Osteoblast (primary cell): ENCODE results near the gene TRIOBP. TPM values are rescaled to one million over a fixed set of nuclear protein-coding genes. Genes with fewer than 3 reads are reported as not detected.
A peak's percentile ranks its signal among the peaks of the same experiment; 100 is the strongest.

Experiments
- DNase-seq: peaks from one replicate; pipeline ENCODE4 v3.0.0; 2011; ENCODE audit warnings: low spot score, mixed read lengths; ENCODE audit not compliant: insufficient read length; ENCODE audit errors: missing footprints
- H2AFZ ChIP-seq: 2 replicates; pipeline ENCODE4 v1.6.0; 2011; ENCODE audit warnings: mild to moderate bottlenecking, low read length
- H3K27ac ChIP-seq: 2 replicates; pipeline ENCODE4 v1.5.1; 2011; ENCODE audit warnings: mild to moderate bottlenecking, low read depth, low read length, moderate library complexity
- H3K27me3 ChIP-seq: 2 replicates; pipeline ENCODE4 v1.6.0; 2012; ENCODE audit warnings: mild to moderate bottlenecking, control low read depth, inconsistent platforms, low read length, moderate library complexity; ENCODE audit not compliant: insufficient read depth
- H3K36me3 ChIP-seq: 2 replicates; pipeline ENCODE4 v1.5.1; 2011; ENCODE audit warnings: mild to moderate bottlenecking, low read length, control low read depth, moderate library complexity; ENCODE audit not compliant: insufficient read depth
- H3K4me1 ChIP-seq: 2 replicates; pipeline ENCODE4 v1.5.1; 2011; ENCODE audit warnings: mild to moderate bottlenecking, low read length, control low read depth, moderate library complexity; ENCODE audit not compliant: insufficient read depth
- H3K4me2 ChIP-seq: 2 replicates; pipeline ENCODE4 v1.6.0; 2011; ENCODE audit warnings: mild to moderate bottlenecking, low read length; ENCODE audit not compliant: insufficient read depth
- H3K4me3 ChIP-seq: fragments of 200-600 bp; sonication (generic); 3 replicates; pipeline ENCODE4 v1.5.1; 2012; ENCODE audit warnings: mild to moderate bottlenecking, low read length, inconsistent platforms; ENCODE audit not compliant: insufficient read depth
- H3K79me2 ChIP-seq: 2 replicates; pipeline ENCODE4 v1.6.0; 2012; ENCODE audit warnings: mild to moderate bottlenecking, low read length, control low read depth, inconsistent platforms; ENCODE audit not compliant: insufficient read depth
- H3K9me3 ChIP-seq: 2 replicates; pipeline ENCODE4 v1.5.1; 2011; ENCODE audit warnings: low read depth, low read length, control low read depth
- H4K20me1 ChIP-seq: 2 replicates; pipeline ENCODE4 v1.6.0; 2012; ENCODE audit warnings: mild to moderate bottlenecking, low read length, control low read depth; ENCODE audit not compliant: insufficient read depth
- total RNA-seq: library from RNA; depleted of rRNA; stranded (reverse); fragments of >200 nt; gene quantifications from 2 replicates; pipeline ENCODE4 v1.2.3, GENCODE V29; 2012
- TF ChIP-seq, protein P1 (sequence below): IDR thresholded peaks from 2 replicates; pipeline ENCODE4 v1.5.1; 2011; ENCODE audit warnings: mild to moderate bottlenecking, low read depth, low read length, moderate library complexity; ENCODE audit errors: extremely low read depth

Gene TRIOBP
- total RNA-seq, 1 donor: 162 TPM

DNA sequence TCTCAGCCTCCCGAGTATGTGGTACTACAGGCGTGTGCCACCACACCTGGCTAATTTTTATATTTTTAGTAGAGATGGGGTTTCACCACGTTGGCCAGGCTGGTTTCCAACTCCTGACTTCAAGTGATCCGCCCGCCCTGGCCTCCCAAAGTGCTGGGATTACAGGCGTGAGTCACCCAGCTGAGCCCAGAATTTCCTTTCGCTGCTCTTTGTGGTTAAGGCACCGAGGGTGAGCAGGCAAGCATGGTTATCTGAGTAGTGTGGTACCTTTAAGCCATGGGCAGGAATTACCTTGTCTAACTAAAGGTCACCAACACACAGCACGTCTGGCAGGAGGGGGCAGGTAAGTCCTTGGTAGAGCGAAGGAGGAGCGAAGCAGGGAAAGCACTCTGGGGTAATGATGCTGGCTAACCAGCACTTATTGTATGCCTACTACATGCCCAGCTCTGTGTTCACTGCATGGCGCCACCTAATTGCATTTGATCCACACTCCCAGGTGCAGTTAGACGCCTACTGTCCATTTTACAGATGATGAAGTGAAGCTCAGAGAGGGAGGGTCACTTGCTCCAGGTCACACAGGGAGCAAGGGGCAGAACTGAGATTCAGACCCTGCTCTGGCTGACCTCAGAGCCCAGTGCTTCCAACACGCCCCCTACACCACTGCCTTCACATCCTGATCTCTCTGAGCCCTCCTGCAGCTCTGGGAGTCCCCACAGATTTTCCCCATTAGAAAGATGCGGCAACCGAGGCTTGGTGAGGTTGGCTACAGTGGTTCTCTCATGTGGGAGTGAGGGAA, 45.7 kb downstream of the TRIOBP start:
- H2AFZ ChIP-seq: no peak overlapping the region
- H3K4me2 ChIP-seq: peak overlapping the region; percentile 53
- H3K4me3 ChIP-seq: no peak overlapping the region
- TF ChIP-seq, protein P1, sequence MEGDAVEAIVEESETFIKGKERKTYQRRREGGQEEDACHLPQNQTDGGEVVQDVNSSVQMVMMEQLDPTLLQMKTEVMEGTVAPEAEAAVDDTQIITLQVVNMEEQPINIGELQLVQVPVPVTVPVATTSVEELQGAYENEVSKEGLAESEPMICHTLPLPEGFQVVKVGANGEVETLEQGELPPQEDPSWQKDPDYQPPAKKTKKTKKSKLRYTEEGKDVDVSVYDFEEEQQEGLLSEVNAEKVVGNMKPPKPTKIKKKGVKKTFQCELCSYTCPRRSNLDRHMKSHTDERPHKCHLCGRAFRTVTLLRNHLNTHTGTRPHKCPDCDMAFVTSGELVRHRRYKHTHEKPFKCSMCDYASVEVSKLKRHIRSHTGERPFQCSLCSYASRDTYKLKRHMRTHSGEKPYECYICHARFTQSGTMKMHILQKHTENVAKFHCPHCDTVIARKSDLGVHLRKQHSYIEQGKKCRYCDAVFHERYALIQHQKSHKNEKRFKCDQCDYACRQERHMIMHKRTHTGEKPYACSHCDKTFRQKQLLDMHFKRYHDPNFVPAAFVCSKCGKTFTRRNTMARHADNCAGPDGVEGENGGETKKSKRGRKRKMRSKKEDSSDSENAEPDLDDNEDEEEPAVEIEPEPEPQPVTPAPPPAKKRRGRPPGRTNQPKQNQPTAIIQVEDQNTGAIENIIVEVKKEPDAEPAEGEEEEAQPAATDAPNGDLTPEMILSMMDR: no peak
- H3K36me3 ChIP-seq: no peaks in the 10 kb centered on the region
- H3K4me1 ChIP-seq: peaks cover 52% of the 10 kb centered on the region
- DNase-seq: peak; percentile 95
- H3K9me3 ChIP-seq: no peaks in the 10 kb centered on the region
- H3K27ac ChIP-seq: peak overlapping the region; percentile 65
- no peaks in the 10 kb centered on the region for H3K27me3 ChIP-seq
- H3K79me2 ChIP-seq: peaks cover 21% of the 10 kb centered on the region
- peaks cover 2% of the 10 kb centered on the region for H4K20me1 ChIP-seq

DNA sequence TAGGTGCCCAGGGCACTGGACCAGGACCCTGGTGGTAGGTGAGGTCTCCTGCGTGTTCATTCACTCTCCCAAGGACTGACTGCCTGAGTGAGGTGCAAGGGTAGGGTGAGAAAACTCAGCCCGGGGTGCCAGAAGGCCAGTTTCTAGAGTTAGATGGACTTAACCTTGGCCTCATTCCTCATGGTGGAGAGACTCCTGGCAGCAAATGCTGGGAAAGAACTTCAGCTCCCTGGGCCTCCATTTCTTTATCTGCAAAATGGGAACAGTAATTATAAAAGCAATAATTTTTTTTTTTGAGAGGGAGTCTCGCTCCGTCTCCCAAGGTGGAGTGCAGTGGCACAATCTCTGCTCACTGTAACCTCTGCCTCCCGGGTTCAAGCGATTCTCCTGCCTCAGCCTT, 47.7 kb downstream of the TRIOBP start:
- TF ChIP-seq, protein P1: no peak
- no peak overlapping the region for H3K27ac ChIP-seq
- peaks cover 41% of the 10 kb centered on the region for H3K79me2 ChIP-seq
- H2AFZ ChIP-seq: no peak overlapping the region
- no peak overlapping the region for H3K4me3 ChIP-seq
- peaks cover 60% of the 10 kb centered on the region for H3K4me1 ChIP-seq
- DNase-seq: no peak
- H3K27me3 ChIP-seq: no peaks in the 10 kb centered on the region
- peaks cover 5% of the 10 kb centered on the region for H3K36me3 ChIP-seq
- no peak overlapping the region for H3K4me2 ChIP-seq
- H3K9me3 ChIP-seq: no peaks in the 10 kb centered on the region
- peaks cover 14% of the 10 kb centered on the region for H4K20me1 ChIP-seq

DNA sequence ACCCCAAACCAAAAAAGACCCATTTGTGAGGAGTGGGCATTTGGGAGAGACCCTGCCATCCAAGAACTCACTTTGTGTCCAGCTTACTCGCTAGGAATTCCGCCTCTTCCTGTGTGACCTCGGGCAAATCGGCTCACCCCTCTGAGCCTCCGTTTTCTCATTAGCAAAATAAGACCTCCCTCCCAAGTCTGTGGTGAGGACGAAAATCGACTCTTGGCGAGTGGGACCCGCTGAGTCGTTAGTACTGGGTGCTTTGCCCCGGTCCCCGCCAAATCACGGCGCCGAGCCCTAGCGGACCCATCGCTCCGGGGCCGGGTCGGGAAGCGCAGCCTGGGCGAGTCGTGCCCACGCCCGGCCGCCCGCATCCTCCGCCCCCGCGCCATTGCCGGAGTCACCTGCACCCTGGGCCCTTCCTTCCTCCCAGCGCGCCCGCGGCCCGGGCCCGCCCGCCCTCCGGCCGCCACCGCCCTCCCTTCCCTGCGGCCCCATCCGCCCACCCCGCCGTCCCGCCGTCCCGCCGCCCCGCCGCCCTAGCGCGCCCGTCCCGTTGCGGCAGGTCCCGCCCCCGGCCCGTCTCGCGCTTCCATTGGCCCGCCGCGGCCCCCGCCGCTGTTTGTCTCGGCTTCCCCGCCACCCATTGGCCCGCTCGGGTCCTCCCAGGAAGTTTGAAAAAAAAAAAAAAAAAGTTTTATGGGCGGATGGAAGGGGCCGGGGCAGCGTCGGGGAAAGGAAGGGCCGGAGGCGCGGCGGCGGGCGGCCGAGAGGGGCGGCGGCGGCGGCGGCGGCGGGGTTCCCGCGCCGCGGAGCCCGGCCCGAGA, 48.9 kb downstream of the TRIOBP start:
- Histone ChIP-seq H3K27ac (no peak overlapping the region), H2AFZ (peak overlapping the region; percentile 77), H3K27me3 (no peaks in the 10 kb centered on the region), H4K20me1 (peaks cover 14% of the 10 kb centered on the region), H3K36me3 (peaks cover 5% of the 10 kb centered on the region), H3K79me2 (peaks cover 52% of the 10 kb centered on the region), H3K4me3 (peak overlapping the region; percentile 91), H3K4me1 (peaks cover 72% of the 10 kb centered on the region), H3K9me3 (no peaks in the 10 kb centered on the region), H3K4me2 (peak overlapping the region; percentile 96)
- TF ChIP-seq, protein P1: no peak
- peak; percentile 99 for DNase-seq
